Measurements from ENCODE around the gene TRIM63.
A peak's percentile ranks its signal among the peaks of the same experiment; 100 is the strongest.
"Not testable (repeated sequence)": the region's sequence is repeated elsewhere in the genome, so short reads cannot be mapped to it uniquely, and the experiment has no call there.

The TRIM63 gene

GRCh38 chr1:26094677-26095383 is 27.4 kb upstream of the TRIM63 start (continued):
- TF ChIP-seq ZNF449 (tag by site-specific recombination; IDR thresholded peaks at IDR 0.05) (no peak), ZNF341 (tag by site-specific recombination; IDR thresholded peaks at IDR 0.05; ENCODE audit: low read depth) (peak; percentile 94), ZNF155 (tag by site-specific recombination; IDR thresholded peaks at IDR 0.05) (no peak), HOXC10 (CRISPR knock-in tag; IDR thresholded peaks at IDR 0.05) (no peak), WT1 (tag by site-specific recombination; IDR thresholded peaks at IDR 0.05) (peak; percentile 36; the same call in 1 of the 2 replicates), ZNF561 (tag by site-specific recombination; IDR thresholded peaks at IDR 0.05; ENCODE audit: borderline replicate concordance) (peak; percentile 59; the same call in 1 of the 2 replicates), ZNF280D (tag by site-specific recombination; IDR thresholded peaks at IDR 0.05) (no peak), ZBTB8A (tag by site-specific recombination; IDR thresholded peaks at IDR 0.05) (peak; percentile 34; the same call in 1 of the 2 replicates), ZNF596 (tag by site-specific recombination; IDR thresholded peaks at IDR 0.05) (no peak), ZNF335 (tag by site-specific recombination; conservative IDR thresholded peaks at IDR 0.05) (0 out of 2 replicates have a peak, but pooled peaks have one; percentile 21), ZIC2 (tag by site-specific recombination; IDR thresholded peaks at IDR 0.05) (peak; percentile 52), KLF1 (tag by site-specific recombination; IDR thresholded peaks at IDR 0.05) (peak; percentile 63), SP2 (tag by site-specific recombination; IDR thresholded peaks at IDR 0.05) (peak; percentile 70), OVOL3 (tag by site-specific recombination; IDR thresholded peaks at IDR 0.05) (no peak), IKZF3 (tag by site-specific recombination; IDR thresholded peaks at IDR 0.05) (0 out of 2 replicates have a peak, but pooled peaks have one; percentile 28), ZNF768 (tag by site-specific recombination; IDR thresholded peaks at IDR 0.05) (peak; percentile 65), ZNF48 (tag by site-specific recombination; IDR thresholded peaks at IDR 0.05) (no peak), ZNF600 (tag by site-specific recombination; IDR thresholded peaks at IDR 0.05) (peak; percentile 75), SP7 (tag by site-specific recombination; IDR thresholded peaks at IDR 0.05) (0 out of 2 replicates have a peak, but pooled peaks have one; percentile 11)

GRCh38 chr1:26094076-26094669 is 26.7 kb upstream of the TRIM63 start:
- no peaks in the 10 kb centered on the region for H3K4me1 ChIP-seq (ENCODE audit: control insufficient read depth, insufficient read depth, low read length)
- no peak overlapping the region for H3K27ac ChIP-seq (ENCODE audit: extremely low read depth, low read depth, low read length)
- TF ChIP-seq ZBTB20 (tag by site-specific recombination; IDR thresholded peaks at IDR 0.05) (peak; percentile 22; the same call in 1 of the 2 replicates), ZNF658 (tag by site-specific recombination; IDR thresholded peaks at IDR 0.05) (no peak), SCRT2 (tag by site-specific recombination; IDR thresholded peaks at IDR 0.05) (peak; percentile 47)
- H3K9me3 ChIP-seq (ENCODE audit: control insufficient read depth, insufficient read depth, low read depth, low read length), result no peaks in the 10 kb centered on the region
- no peak overlapping the region for H3K4me3 ChIP-seq (ENCODE audit: low read depth, low read length)
- ChIA-PET CTCF (no interaction called here), POLR2A (interaction anchor here (0.7 kb wide), 1 partner anchor 36 kb away, joined by 4 read pairs; no protein-coding TSS in a partner anchor)
- H3K36me3 ChIP-seq (ENCODE audit: control insufficient read depth in 2 of 2, insufficient read depth in 1 of 2, low read length in 2 of 2), result no peaks in the 10 kb centered on the region

- CTCF ChIA-PET; H3K4me1 ChIP-seq (ENCODE audit: control insufficient read depth, insufficient read depth, low read length); H3K27ac ChIP-seq (ENCODE audit: extremely low read depth, low read depth, low read length); H3K9me3 ChIP-seq (ENCODE audit: control insufficient read depth, insufficient read depth, low read depth, low read length); H3K36me3 ChIP-seq (ENCODE audit: control insufficient read depth in 2 of 2, insufficient read depth in 1 of 2, low read length in 2 of 2); H3K4me3 ChIP-seq (ENCODE audit: low read depth, low read length); POLR2A ChIA-PET: not testable (repeated sequence)
Measured at GRCh38 chr1:26093569-26093968, 26.1 kb upstream of the TRIM63 start.
